ENCODE data around the gene CFL2.
A peak's percentile ranks its signal among the peaks of the same experiment; 100 is the strongest.

The CFL2 gene

DNA sequence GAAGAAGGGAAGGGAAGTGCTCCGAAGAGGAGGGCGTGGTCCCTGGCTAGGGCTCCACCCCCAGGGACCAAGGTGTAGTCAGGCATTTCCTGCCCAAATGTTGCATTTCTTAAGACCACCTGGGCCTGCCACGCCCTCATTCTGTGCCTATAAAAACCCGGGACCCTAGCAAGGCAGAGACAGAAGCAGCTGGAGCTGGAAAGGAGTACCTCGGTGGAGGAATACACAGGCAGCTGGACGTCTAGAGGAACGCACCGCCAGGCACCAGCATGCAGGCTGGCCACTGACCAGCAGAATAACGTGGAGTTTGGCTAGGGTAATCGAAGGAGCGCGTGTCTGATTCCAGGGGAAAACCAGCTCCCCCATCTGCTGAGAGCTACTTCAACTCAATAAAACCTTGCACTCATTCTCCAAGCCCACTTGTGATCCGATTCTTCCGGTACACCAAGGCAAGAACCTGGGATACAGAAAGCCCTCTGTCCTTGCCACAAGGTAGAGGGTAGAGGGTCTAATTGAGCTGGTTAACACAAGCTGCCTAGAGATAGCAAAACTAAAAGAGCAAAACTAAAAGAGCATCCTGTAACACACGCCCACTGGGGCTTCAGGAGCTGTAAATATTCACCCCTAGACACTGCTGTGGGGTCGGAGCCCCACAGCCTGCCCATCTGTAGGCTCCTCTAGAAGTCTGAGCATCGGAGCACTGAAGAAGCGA is 21.0 kb downstream of the CFL2 start:
- no peaks in the 10 kb centered on the region for H3K27me3 ChIP-seq (ENCODE audit: control insufficient read depth, insufficient read depth, low read length)
- TF ChIP-seq CTCF (IDR thresholded peaks at IDR 0.05), result no peak
- H3K4me2 ChIP-seq (ENCODE audit: low read length), result no peak overlapping the region
- no peak overlapping the region for H3K4me3 ChIP-seq (ENCODE audit: low read depth, low read length)
- H2AFZ ChIP-seq, result peak overlapping the region; percentile 63
- no peak overlapping the region for H3K27ac ChIP-seq
- H3K4me1 ChIP-seq, result no peaks in the 10 kb centered on the region
- no peak overlapping the region for H3K9ac ChIP-seq
- H3K9me3 ChIP-seq (ENCODE audit: control insufficient read depth, low read length), result no peaks in the 10 kb centered on the region
- no peaks in the 10 kb centered on the region for H3K79me2 ChIP-seq
- H3K36me3 ChIP-seq (ENCODE audit: control insufficient read depth, insufficient read depth, low read length), result no peaks in the 10 kb centered on the region

GRCh38 chr14:34692898-34693227 is 21.5 kb downstream of the CFL2 start:
- no peak overlapping the region for H3K9ac ChIP-seq
- no peak overlapping the region for H3K27ac ChIP-seq
- H3K9me3 ChIP-seq (ENCODE audit: control insufficient read depth, low read length), result no peaks in the 10 kb centered on the region
- no peak overlapping the region for H3K4me2 ChIP-seq (ENCODE audit: low read length)
- H3K27me3 ChIP-seq (ENCODE audit: control insufficient read depth, insufficient read depth, low read length), result no peaks in the 10 kb centered on the region
- peak overlapping the region; percentile 63 for H2AFZ ChIP-seq
- no peaks in the 10 kb centered on the region for H3K4me1 ChIP-seq
- H3K79me2 ChIP-seq, result no peaks in the 10 kb centered on the region
- no peak for TF ChIP-seq CTCF (IDR thresholded peaks at IDR 0.05)
- no peak overlapping the region for H3K4me3 ChIP-seq (ENCODE audit: low read depth, low read length)
- H3K36me3 ChIP-seq (ENCODE audit: control insufficient read depth, insufficient read depth, low read length), result no peaks in the 10 kb centered on the region

GRCh38 chr14:34692348-34692747 is 22.0 kb downstream of the CFL2 start:
- Histone ChIP-seq H3K27me3 (ENCODE audit: control insufficient read depth, insufficient read depth, low read length) (no peaks in the 10 kb centered on the region), H3K9ac (no peak overlapping the region), H3K36me3 (ENCODE audit: control insufficient read depth, insufficient read depth, low read length) (no peaks in the 10 kb centered on the region), H3K4me1 (no peaks in the 10 kb centered on the region), H2AFZ (no peak overlapping the region), H3K79me2 (no peaks in the 10 kb centered on the region), H3K4me2 (ENCODE audit: low read length) (no peak overlapping the region), H3K9me3 (ENCODE audit: control insufficient read depth, low read length) (no peaks in the 10 kb centered on the region), H3K4me3 (ENCODE audit: low read depth, low read length) (no peak overlapping the region), H3K27ac (no peak overlapping the region)
- TF ChIP-seq CTCF (IDR thresholded peaks at IDR 0.05), result no peak

DNA sequence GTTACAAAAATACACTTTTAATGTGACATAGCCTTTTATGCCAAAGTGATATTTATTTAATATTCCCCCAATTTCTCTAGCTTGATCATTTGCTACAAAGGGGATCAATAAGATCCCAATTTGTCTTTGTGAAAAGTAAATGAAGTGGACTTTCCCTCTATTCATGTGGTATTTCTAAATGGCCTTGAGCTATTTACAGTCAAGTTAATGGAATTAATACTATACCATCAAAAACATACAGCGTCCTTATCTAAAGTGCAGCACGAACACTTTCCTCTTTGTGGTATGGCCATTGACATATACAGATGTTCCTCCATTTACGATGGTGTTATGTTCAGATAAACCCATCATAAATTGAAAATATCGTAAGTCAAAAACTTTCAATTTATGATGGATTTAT is 23.2 kb downstream of the CFL2 start:
- Histone ChIP-seq H3K36me3 (ENCODE audit: control insufficient read depth, insufficient read depth, low read length) (no peaks in the 10 kb centered on the region), H3K4me1 (no peaks in the 10 kb centered on the region), H3K4me2 (ENCODE audit: low read length) (no peak overlapping the region), H3K4me3 (ENCODE audit: low read depth, low read length) (no peak overlapping the region), H3K27me3 (ENCODE audit: control insufficient read depth, insufficient read depth, low read length) (no peaks in the 10 kb centered on the region), H2AFZ (no peak overlapping the region), H3K9ac (no peak overlapping the region), H3K79me2 (no peaks in the 10 kb centered on the region), H3K27ac (no peak overlapping the region), H3K9me3 (ENCODE audit: control insufficient read depth, low read length) (no peaks in the 10 kb centered on the region)
- TF ChIP-seq CTCF (IDR thresholded peaks at IDR 0.05), result no peak
